ENCODE results near the gene PACSIN1. TPM values are rescaled to one million over a fixed set of nuclear protein-coding genes. Genes with fewer than 3 reads are reported as not detected.

The PACSIN1 gene
- polyA plus RNA-seq, 1 donor from 2014 or later: 3.1 TPM

- no peak overlapping the region for H3K9ac ChIP-seq (ENCODE audit: low read length)
- H3F3A ChIP-seq (ENCODE audit: insufficient read depth, low read length, poor library complexity, severe bottlenecking): no peaks in the 10 kb centered on the region
- H4K20me1 ChIP-seq (ENCODE audit: insufficient read depth): no peaks in the 10 kb centered on the region
- H3K27me3 ChIP-seq (ENCODE audit: insufficient read depth, low read depth, low read length): no peaks in the 10 kb centered on the region
- H3K4me2 ChIP-seq (ENCODE audit: low read length): no peak overlapping the region
- H3K4me3 ChIP-seq (ENCODE audit: low read length): no peak overlapping the region
- H2AFZ ChIP-seq (ENCODE audit: low read depth, low read length): no peak overlapping the region
- TF ChIP-seq TAF1 (IDR thresholded peaks at IDR 0.05; ENCODE audit: low read depth) (no peak), CTCF (IDR thresholded peaks at IDR 0.05; ENCODE audit: poor library complexity, severe bottlenecking) (no peak), POLR2AphosphoS5 (IDR thresholded peaks at IDR 0.05) (no peak)
- no peaks in the 10 kb centered on the region for H3K9me2 ChIP-seq (ENCODE audit: insufficient read depth, low read length)
- no peaks in the 10 kb centered on the region for H3K36me3 ChIP-seq (ENCODE audit: insufficient read depth, low read length)
- H3K79me2 ChIP-seq (replicated peaks; ENCODE audit: insufficient read depth, low read length): no peaks in the 10 kb centered on the region
- H3K9me3 ChIP-seq (ENCODE audit: low read length): no peaks in the 10 kb centered on the region
- no peak overlapping the region for H3K27ac ChIP-seq (ENCODE audit: low read length)
Measured at GRCh38 chr6:34457742-34458735, 7.8 kb upstream of the PACSIN1 start.

DNA sequence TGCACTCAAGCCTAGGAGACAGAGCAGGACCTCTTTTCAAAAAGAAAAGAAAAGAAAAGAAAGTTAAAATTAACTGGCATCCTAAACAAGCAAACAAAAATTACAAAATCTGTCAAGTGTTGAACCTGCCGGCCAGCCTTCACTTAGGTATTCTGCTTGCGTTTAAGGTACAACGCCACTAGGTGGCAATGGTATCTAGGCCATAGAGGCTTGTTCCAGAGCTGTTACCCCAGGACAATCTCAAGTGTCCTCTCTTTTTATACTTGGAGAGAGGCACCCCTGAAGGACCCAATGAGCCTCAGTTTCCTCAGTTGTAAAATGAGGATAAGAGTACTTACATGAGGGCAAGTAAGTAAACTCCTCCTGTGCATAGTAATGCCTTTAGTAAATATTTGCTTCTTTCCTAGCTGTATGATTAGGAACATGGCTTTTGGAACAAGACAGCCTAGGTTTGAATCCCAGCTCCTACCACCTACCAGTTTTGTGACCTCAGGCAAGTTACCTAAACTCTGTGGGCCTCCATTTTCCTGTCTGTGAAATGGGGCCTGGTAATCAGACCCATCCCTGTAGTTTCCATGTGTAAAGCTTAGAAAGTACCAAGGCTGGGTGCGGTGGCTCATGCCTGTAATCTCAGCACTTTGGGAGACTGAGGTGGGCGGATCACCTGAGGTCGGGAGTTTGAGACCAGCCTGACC, 5.8 kb upstream of the PACSIN1 start:
- Histone ChIP-seq H3K79me2 (replicated peaks; ENCODE audit: insufficient read depth, low read length) (no peaks in the 10 kb centered on the region), H2AFZ (ENCODE audit: low read depth, low read length) (no peak overlapping the region), H3K27me3 (ENCODE audit: insufficient read depth, low read depth, low read length) (peaks cover under 1% of the 10 kb centered on the region), H3K27ac (ENCODE audit: low read length) (no peak overlapping the region), H3K4me2 (ENCODE audit: low read length) (no peak overlapping the region), H4K20me1 (ENCODE audit: insufficient read depth) (no peaks in the 10 kb centered on the region), H3K9ac (ENCODE audit: low read length) (no peak overlapping the region), H3K4me3 (ENCODE audit: low read length) (no peak overlapping the region), H3F3A (ENCODE audit: insufficient read depth, low read length, poor library complexity, severe bottlenecking) (no peaks in the 10 kb centered on the region), H3K9me3 (ENCODE audit: low read length) (no peaks in the 10 kb centered on the region), H3K36me3 (ENCODE audit: insufficient read depth, low read length) (no peaks in the 10 kb centered on the region), H3K9me2 (ENCODE audit: insufficient read depth, low read length) (no peaks in the 10 kb centered on the region)
- TF ChIP-seq CTCF (IDR thresholded peaks at IDR 0.05; ENCODE audit: poor library complexity, severe bottlenecking) (peak; percentile 82), EP300 (conservative IDR thresholded peaks at IDR 0.05; ENCODE audit: poor library complexity, severe bottlenecking) (no peak), SMC3 (conservative IDR thresholded peaks at IDR 0.05; ENCODE audit: poor library complexity) (peak; percentile 84), RAD21 (conservative IDR thresholded peaks at IDR 0.05) (peak; percentile 87)
